ENCODE data around the gene CENPU.

Gene CENPU

DNA sequence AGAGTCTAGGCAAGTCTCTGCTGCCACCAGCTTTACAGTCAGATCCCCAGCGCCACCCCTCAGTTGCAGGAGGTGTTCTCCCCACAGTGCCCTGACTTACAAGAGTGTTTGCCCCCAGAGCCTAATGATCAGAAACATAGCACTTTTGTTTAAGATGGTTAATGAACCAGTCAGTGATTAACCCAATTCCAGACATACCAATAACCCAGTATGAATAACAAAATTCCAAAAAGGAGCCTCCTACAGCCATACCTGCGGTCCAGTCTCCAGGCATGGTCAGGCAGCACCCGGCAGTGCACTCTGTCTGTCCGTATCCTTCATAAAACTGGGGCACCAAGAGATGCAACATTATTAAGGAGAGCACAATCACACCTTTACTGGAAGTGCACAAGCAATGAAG, 30.7 kb upstream of the CENPU start:
- POLR2A ChIA-PET: no interaction called here
- TF ChIP-seq CTCF (IDR thresholded peaks at IDR 0.05; ENCODE audit: insufficient read depth, low read length, missing control alignments): no peak
- no peak for DNase-seq (ENCODE audit: low read depth, low spot score)
- no peak overlapping the region for H3K4me3 ChIP-seq (ENCODE audit: low read depth, low read length)
- CTCF ChIA-PET: no interaction called here

DNA sequence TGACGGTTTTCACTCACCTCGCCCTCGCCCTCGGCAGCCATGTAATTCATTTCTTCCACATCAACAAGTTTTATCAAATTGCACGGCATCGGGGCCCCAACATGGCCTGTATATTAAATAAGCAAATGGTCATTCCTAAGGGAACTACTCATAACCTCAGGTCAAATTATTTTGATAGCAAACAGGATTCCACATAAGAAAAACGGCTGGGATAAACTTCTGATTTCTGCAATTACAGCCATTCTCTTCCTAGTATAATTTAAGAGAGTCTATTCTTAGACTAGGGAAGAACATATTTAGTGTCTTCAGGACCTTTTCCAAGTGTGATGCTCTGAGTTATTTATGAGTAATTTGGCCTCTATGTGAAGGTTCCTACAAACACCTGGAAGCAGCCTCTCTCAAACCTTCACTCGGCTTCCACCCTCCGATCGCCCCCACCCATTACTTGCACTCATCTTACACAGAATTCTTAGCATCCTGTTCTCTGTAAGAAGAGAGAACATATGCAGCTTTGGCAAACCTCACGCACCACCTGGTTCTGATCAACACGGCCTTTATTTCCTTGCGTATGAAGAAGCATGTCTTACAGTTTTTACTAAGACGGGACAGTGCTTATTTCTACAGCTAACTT, 29.4 kb upstream of the CENPU start:
- no peak overlapping the region for H3K4me3 ChIP-seq (ENCODE audit: low read depth, low read length)
- ChIA-PET CTCF (interaction anchor here (1.0 kb wide), 1 partner anchor 9 kb away, joined by 3 read pairs; no protein-coding TSS in a partner anchor), POLR2A (no interaction called here)
- no peak for DNase-seq (ENCODE audit: low read depth, low spot score)
- no peak for TF ChIP-seq CTCF (IDR thresholded peaks at IDR 0.05; ENCODE audit: insufficient read depth, low read length, missing control alignments)

DNA sequence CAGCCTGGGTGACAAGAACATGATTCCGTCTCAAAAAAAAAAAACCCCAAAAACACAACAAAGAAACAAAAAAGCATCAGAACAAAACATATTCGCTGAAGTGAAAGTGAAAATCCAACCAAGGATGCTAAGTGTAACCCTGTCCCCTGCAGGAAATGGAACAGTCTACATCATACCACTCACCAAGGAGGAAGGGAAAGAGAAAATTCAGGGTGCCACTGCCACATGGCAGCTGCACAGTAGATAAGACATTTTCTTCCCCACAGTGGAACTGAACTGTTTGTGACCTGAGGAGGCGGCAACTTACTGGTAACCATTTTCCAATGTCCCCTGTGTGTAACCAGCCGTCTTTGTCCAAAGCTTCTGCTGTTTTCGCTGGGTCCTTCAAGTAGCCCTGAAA, 28.2 kb upstream of the CENPU start:
- CTCF ChIA-PET: no interaction called here

GRCh38 chr4:184760681-184761080, 26.8 kb upstream of the CENPU start:
- TF ChIP-seq CTCF (IDR thresholded peaks at IDR 0.05; ENCODE audit: insufficient read depth, low read length, missing control alignments): no peak
- no peak for DNase-seq (ENCODE audit: low read depth, low spot score)
- ChIA-PET CTCF (no interaction called here), POLR2A (no interaction called here)
- no peak overlapping the region for H3K4me3 ChIP-seq (ENCODE audit: low read depth, low read length)

More for the DNA sequence above, 28.2 kb upstream of the CENPU start:
- DNase-seq (ENCODE audit: low read depth, low spot score): no peak
- TF ChIP-seq CTCF (IDR thresholded peaks at IDR 0.05; ENCODE audit: insufficient read depth, low read length, missing control alignments): no peak
- POLR2A ChIA-PET: no interaction called here
- no peak overlapping the region for H3K4me3 ChIP-seq (ENCODE audit: low read depth, low read length)

- DNase-seq (ENCODE audit: low read depth, low spot score): no peak
- H3K4me3 ChIP-seq (ENCODE audit: low read depth, low read length): no peak overlapping the region
- no peak for TF ChIP-seq CTCF (IDR thresholded peaks at IDR 0.05; ENCODE audit: insufficient read depth, low read length, missing control alignments)
- ChIA-PET CTCF (interaction anchor here (5.1 kb wide), 1 partner anchor 12 kb away, joined by 30 read pairs; no protein-coding TSS in a partner anchor), POLR2A (no interaction called here)
These were observed 23.9 kb upstream of the CENPU start for GRCh38 chr4:184757810-184758209.

DNA sequence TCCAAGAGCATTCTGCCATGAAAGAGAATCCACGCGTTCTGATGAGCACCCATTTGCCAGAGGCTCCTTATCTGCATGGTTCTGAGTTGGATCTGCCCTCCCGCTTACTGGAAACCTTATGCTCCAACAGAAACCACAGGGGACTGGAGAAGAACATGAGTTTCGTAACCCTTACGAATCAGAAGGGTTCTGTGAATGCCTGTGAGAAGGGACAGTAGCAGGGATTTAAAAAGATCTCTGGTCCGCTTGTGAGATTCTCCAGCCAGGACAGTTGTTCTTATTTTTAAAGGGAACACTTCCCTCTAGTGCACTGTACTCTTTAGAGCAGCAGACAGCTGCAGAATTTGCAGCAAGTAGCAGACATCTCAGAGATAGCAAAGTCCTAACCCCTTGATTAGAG, 22.5 kb upstream of the CENPU start:
- TF ChIP-seq CTCF (IDR thresholded peaks at IDR 0.05; ENCODE audit: insufficient read depth, low read length, missing control alignments): no peak
- POLR2A ChIA-PET: interaction anchor here (0.7 kb wide), 1 partner anchor 10 kb away, joined by 4 read pairs; no protein-coding TSS in a partner anchor
- CTCF ChIA-PET: interaction anchor here (5.1 kb wide), 1 partner anchor 10 kb away, joined by 30 read pairs; no protein-coding TSS in a partner anchor

More for the DNA sequence above, 22.5 kb upstream of the CENPU start:
- no peak for DNase-seq (ENCODE audit: low read depth, low spot score)
- no peak overlapping the region for H3K4me3 ChIP-seq (ENCODE audit: low read depth, low read length)
